HG03520 (cell line): ENCODE measurements around the gene KCNMB2.

Experiments used
- ATAC-seq: cut with Tn5 transposase; IDR thresholded peaks from one replicate; pipeline ENCODE4 v1.9.1; 2021; ENCODE audit warnings: mild to moderate bottlenecking, moderate library complexity; ENCODE audit not compliant: unreplicated experiment

The KCNMB2 gene

GRCh38 chr3:178802993-178803693 lies 266.9 kb downstream of the KCNMB2 start:
- no peak for ATAC-seq

DNA sequence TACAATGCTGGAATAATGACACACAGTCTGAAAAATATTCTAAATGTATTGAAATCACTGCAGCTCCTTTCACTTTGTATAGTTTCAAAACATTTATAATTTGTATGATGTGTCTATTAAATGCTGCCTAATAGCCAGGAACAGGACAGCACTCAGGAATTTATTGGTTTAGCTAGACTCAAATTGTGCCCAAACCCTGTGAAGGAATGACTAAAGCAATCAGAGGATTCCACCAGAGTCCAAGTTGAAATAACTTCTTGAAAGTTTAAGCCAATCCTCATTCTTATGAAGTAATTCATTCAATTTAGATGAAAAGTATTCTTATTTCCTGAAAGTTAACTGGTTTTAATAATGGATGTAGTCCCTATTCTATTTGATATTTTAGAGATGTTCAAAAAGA lies 268.4 kb downstream of the KCNMB2 start:
- no peak for ATAC-seq

- ATAC-seq, result no peak
These were observed 269.5 kb downstream of the KCNMB2 start for GRCh38 chr3:178805741-178806140.

DNA sequence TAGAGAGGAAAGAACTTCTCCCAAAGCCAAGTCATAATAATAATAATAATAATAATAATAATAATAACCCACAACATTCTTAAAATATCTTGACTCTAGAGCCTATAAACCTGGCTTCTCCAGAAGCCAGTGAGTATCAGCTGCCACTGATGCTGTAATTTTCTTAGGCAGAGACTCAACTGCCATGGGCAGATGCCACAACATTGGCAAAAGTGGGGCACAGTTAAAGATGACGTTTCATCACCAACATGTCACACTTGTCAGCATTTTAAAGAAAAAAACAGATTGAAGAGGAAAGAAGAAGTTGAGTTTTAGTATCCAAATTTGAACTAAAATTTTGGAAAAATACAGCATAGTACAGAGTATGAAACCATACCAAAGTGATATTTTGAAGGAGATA lies 270.4 kb downstream of the KCNMB2 start:
- no peak for ATAC-seq

DNA sequence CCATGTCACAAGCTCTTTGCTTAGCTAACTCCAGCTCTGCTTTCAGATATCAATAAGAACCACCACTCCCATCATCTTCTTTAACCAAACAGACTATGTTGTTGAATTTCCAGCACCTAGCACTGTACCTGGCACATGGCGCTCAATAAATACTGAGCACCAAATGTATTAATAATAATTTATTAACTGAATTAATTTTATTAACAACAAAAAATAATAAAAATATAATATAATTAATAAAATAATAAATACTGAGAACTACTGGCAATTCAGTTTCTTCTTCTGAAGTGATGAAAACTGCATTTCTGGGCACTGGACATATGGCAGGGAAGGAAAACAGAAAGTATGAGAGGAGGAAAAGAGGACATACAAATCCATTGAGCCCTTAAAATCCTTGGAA lies 271.5 kb downstream of the KCNMB2 start:
- ATAC-seq, result no peak

GRCh38 chr3:178808748-178809147 lies 272.5 kb downstream of the KCNMB2 start:
- ATAC-seq, result no peak

DNA sequence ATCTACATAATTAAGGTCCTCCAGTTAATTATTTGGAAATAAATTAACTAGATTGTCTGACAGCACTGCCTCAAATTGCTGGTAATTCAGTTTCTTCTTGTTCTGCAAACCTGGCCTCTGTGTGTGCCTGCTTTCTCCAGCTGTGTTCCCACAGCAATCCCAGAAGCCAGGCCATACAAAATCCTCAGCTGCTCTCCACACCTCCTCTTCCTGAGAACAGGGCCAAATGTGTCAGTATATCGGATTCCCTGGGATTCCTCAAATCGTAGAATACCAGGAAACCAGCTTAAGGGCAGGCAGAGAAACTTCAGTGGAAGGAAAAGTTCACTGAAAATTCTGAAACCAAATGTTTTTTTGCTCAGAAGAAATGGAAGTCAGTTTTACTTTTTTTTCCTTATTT lies 273.9 kb downstream of the KCNMB2 start:
- no peak for ATAC-seq

DNA sequence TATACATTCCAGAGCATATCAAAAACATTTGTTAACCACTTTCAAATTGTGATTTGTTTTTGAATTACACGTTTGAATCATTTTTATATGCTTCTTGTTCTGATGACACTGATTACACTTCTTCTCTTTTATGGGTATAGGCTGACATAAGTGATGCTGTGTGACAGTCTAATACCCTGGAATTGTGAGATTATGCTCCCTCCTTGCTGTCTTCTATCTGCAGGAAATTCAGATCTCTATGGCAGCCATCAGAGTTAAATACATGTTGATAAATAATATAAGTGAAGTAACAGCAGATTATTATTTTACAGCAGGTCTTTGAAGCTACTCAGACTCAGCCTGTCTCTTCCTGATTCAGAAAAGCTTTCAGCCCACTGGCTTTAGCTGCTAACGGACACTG lies 286.5 kb downstream of the KCNMB2 start:
- no peak for ATAC-seq

- no peak for ATAC-seq
These were observed 286.9 kb downstream of the KCNMB2 start for GRCh38 chr3:178823150-178823549.

- no peak for ATAC-seq
These were observed 287.5 kb downstream of the KCNMB2 start for GRCh38 chr3:178823591-178824246.

DNA sequence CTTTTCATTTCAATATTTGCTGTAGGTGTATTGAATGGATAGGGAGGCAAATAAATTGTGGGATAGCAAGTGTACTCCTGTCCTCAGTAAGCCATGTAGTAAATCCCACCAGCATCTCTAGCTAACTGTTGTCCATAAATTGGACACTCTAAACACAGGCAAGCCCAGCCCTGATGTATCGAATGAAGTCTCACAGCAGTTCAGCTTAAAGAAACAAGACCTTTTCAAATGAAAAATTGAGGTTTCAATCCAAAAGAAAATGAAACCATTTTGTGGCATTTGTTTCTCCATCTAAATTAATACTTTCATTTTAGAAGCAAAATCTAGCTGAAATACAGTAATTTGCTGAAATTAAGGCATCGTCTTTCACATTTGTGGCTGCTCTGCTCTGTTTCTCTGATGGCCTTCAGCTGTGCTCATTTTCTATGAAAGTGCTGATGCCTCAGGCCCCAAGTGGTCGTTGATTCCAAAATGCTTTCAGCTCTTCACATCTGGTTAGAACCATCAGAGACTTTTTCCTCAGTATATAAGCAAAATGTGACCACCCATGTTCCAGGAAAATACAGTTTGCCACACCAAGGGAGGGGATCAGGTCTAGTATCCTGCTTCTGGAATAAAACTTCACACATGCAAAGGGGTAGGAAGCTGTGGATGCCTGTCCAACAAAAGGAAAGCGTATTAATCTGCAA lies 290.3 kb downstream of the KCNMB2 start:
- no peak for ATAC-seq

DNA sequence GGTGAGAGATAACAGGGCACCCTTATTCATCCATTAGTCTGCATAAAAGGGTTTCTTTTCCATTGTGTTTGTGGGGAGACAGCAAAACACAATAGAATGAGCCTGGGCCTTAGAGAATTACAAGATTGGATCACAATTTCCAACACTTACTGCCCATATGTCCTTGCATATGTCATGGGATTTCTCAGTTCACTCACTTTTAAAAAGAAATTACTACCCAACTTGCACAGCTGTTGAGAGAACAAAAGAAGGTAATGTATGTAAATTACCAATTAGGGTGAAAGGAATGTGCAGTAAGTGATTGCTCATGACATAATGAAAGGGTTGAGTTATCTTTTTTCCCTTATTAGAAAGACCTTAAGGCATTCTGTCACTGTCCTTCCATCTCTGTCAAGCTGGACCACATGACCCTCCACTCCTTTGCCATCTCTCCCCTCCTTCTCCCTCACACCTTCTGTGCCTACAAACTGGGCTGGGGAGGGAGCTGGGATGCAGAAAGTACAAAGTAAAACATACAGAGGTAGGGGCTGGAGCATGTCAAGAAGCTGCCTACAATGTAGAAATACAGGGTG lies 291.1 kb downstream of the KCNMB2 start:
- no peak for ATAC-seq

DNA sequence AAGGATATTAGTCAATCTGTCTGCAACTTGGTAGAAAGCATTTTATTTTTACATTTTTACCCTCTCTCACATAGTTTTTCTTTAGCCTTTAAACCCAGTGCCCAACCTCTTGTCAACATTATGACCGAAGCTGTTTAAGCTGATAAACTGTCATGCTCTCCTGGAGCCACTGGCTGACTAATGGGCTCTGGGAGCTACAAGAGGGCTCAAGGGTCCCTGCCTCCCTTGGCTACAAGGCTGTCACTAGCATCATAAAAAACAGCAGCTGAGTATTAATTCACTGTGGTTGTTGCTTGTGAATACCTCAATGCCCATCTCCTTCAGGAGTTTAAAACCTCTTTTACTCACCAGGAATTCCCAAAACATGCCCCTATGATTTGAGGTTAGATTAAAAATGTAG lies 297.5 kb downstream of the KCNMB2 start:
- ATAC-seq, result no peak

DNA sequence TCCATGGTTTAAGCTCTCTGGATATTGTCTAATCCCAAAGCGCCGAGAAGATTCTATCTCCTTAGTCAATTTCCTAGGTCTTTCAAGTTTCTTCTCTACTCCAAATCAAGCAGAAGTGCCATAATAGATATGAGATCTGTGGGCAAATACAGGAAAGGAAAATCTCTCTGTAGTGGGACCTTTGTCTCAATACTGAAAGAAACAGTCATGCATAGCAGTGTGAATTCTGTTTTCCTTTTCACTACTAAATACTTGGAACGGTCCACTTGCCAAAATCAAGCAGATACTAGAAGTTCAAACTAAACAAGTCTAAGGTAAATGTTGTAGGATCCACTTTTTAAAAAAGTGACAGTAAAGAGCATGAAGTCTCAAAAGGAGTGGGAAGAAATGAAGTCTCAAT lies 298.8 kb downstream of the KCNMB2 start:
- ATAC-seq, result no peak

- no peak for ATAC-seq
These were observed 301.3 kb downstream of the KCNMB2 start for GRCh38 chr3:178837512-178837911.

DNA sequence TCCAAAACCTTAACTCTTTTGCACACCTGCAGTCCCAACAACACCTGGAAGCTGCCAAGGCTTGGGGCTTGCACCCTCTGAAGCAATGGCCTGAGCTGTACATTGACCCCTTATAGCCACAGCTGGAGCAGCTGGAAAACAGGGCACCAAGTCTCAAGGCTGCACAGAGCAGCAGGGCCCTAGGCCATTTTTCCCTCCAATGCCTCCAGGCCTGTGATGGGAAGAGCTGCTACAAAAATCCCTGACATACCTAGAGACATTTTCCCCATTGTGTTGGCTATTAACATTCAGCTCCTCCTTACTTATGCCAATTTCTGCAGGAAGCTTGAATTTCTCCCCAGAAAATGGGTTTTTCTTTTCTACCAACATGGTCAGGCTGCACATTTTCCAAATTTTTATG lies 304.4 kb downstream of the KCNMB2 start:
- ATAC-seq, result no peak

DNA sequence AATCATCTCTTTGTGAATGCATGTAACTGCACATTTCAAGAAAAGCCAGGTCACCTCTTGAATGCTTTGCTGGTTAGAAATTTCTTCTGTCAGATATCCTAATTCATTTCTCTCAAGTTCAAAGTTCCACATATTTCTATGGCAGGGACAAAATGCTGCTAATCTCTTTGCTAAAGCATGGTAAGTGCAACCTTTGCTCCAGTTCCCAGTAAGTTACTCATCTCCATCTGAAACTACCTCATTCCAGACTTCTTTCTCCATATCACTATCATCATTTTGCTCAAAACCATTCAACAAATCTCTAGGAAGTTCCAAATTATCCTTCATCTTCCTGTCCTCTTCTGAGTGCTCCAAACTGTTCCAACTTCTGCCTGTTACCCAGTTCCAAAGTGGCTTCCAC lies 304.8 kb downstream of the KCNMB2 start:
- no peak for ATAC-seq

DNA sequence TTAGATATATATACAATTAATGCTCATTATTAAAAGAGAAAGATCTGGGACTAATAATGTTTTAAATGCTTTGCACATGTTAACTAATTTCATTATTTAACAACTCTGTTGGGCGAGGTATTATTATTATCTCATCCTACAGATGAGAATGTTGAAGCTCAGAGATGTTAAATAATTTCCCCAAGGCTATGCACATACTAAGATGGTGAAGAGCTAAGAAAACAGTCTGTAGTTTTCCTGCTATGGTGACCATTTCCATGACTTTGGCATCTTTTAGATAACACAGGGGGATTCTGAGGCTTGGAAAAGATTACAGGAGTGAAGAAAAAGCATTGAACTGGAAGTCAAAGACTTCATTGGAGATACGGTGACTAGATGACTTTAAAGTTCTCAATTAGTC lies 308.7 kb downstream of the KCNMB2 start:
- no peak for ATAC-seq

- no peak for ATAC-seq
These were observed 309.3 kb downstream of the KCNMB2 start for GRCh38 chr3:178845420-178846118.

- no peak for ATAC-seq
These were observed 311.0 kb downstream of the KCNMB2 start for GRCh38 chr3:178847190-178847589.

DNA sequence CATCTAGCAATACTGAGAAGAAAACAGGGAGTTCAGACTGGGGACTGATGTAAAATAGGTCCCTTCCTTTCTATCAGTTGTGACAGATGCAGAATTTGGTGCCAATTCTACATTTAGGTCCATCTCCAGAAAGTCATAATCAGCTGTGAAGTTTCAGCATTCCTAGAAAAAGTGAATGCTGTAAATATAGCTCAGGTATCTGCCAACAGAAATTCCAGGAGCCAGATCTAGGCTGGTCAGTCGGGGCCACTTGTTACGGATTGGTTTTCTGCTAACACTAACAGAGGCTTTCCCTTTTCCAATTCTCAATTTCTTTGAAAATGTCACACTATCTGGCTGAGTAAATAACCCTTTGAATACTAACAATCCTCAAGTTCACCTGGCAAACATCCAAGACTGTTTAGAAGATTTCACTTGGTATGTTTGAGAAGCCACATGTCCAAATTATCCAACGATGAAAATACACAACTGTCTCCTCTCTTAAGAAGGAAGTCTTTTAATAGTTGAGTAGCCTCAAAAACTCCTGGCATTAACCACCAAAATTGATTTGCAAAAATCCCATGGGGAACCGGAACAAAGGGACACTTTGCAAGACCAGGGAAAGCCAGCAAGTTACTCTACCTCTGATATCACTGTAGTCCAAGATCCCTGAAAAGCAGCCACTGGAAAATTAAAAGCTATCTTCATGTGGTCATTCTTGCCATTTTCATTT lies 313.1 kb downstream of the KCNMB2 start:
- no peak for ATAC-seq
